ENCODE data around the gene LDHA.
"Not testable (repeated sequence)": the region's sequence is repeated elsewhere in the genome, so short reads cannot be mapped to it uniquely, and the experiment has no call there.

Gene LDHA

DNA sequence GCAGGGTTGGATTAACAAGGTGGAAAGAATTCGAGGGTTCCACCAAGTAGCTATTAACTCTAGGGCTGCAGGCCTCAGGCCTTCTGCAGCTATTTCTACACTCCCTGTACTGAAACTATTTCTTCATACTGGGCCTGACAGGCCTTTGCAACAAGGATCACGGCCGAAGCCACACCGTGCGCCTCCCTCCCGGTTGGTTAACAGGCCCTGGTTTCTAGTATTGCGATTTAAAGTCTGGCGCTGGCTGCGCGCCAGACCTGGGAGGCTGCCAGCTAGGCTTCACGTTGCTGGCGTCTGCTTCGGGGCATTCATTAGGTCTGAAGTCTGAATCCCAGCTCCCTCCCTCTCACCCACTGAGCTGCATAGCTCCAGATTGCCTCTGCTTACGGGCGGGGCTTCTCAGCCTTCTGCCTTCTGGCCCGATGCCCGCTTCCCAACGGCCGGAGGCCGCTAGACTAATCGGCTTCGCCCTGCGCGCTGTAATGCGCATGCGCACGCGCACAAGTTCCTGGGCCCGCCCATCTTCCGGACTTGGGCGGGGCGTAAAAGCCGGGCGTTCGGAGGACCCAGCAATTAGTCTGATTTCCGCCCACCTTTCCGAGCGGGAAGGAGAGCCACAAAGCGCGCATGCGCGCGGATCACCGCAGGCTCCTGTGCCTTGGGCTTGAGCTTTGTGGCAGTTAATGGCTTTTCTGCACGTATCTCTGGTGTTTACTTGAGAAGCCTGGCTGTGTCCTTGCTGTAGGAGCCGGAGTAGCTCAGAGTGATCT is 1.6 kb downstream of the LDHA start:
- Histone ChIP-seq H3K27ac (ENCODE audit: poor library complexity, severe bottlenecking) (peak overlapping the region; percentile 96), H3K4me1 (ENCODE audit: insufficient read depth, poor library complexity, severe bottlenecking) (peaks cover 16% of the 10 kb centered on the region), H3K9me3 (ENCODE audit: severe bottlenecking) (no peaks in the 10 kb centered on the region), H3K27me3 (ENCODE audit: insufficient read depth, poor library complexity, severe bottlenecking) (no peaks in the 10 kb centered on the region), H3K36me3 (ENCODE audit: low read depth) (peaks cover 56% of the 10 kb centered on the region), H3K4me3 (ENCODE audit: severe bottlenecking) (peak overlapping the region; percentile 75)
- peak; percentile 99 for DNase-seq (ENCODE audit: low spot score)
- TF ChIP-seq, protein P1, sequence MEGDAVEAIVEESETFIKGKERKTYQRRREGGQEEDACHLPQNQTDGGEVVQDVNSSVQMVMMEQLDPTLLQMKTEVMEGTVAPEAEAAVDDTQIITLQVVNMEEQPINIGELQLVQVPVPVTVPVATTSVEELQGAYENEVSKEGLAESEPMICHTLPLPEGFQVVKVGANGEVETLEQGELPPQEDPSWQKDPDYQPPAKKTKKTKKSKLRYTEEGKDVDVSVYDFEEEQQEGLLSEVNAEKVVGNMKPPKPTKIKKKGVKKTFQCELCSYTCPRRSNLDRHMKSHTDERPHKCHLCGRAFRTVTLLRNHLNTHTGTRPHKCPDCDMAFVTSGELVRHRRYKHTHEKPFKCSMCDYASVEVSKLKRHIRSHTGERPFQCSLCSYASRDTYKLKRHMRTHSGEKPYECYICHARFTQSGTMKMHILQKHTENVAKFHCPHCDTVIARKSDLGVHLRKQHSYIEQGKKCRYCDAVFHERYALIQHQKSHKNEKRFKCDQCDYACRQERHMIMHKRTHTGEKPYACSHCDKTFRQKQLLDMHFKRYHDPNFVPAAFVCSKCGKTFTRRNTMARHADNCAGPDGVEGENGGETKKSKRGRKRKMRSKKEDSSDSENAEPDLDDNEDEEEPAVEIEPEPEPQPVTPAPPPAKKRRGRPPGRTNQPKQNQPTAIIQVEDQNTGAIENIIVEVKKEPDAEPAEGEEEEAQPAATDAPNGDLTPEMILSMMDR (IDR thresholded peaks at IDR 0.05; ENCODE audit: poor library complexity, severe bottlenecking), result no peak
- ATAC-seq (ENCODE audit: low read depth), result peak; percentile 81

DNA sequence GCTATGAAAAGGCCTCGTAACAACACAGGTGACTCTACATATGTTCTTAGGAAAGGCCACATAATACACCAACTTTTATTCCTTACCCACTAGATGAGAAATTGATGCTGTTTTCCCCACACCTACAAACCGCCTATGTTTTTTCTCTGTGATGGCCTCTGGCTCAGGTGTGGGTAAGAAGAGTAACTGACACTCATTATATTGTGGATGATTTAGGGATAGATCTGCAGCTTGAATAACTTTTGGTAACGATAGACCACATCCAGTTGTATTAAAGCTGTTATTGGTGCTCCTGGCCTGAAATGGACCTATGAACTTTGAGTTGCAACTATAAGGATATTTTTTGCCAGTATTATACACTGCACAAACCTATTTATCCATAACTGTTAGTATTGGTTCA is 3.6 kb downstream of the LDHA start:
- H3K36me3 ChIP-seq (ENCODE audit: low read depth), result peaks cover 76% of the 10 kb centered on the region
- TF ChIP-seq, protein P1 (IDR thresholded peaks at IDR 0.05; ENCODE audit: poor library complexity, severe bottlenecking), result no peak
- no peaks in the 10 kb centered on the region for H3K27me3 ChIP-seq (ENCODE audit: insufficient read depth, poor library complexity, severe bottlenecking)
- H3K4me3 ChIP-seq (ENCODE audit: severe bottlenecking), result no peak overlapping the region
- peak overlapping the region; percentile 96 for H3K27ac ChIP-seq (ENCODE audit: poor library complexity, severe bottlenecking)
- ATAC-seq (ENCODE audit: low read depth), result no peak
- H3K9me3 ChIP-seq (ENCODE audit: severe bottlenecking), result no peaks in the 10 kb centered on the region
- H3K4me1 ChIP-seq (ENCODE audit: insufficient read depth, poor library complexity, severe bottlenecking), result peaks cover 22% of the 10 kb centered on the region
- DNase-seq (ENCODE audit: low spot score), result no peak

DNA sequence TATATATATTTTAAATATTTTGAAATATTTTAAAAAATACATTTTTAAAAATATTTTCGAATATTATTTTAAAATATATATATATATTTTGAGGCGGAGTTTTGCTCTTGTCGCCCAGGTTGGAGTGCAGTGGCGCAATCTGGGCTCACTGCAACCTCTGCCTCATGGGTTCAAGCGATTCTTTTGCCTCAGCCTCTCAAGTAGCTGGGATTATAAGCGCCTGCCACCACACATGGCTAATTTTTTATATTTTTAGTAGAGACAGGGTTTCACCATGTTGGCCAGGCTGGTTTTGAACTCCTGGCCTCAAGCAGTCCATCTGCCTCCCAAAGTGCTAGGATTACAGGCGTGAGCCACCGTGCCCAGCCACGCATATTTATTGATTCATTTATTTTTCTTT is 6.7 kb downstream of the LDHA start:
- Histone ChIP-seq H3K36me3 (ENCODE audit: low read depth) (peaks cover 97% of the 10 kb centered on the region), H3K4me1 (ENCODE audit: insufficient read depth, poor library complexity, severe bottlenecking) (peaks cover 30% of the 10 kb centered on the region), H3K27ac (ENCODE audit: poor library complexity, severe bottlenecking) (peak overlapping the region; percentile 96)
- not testable (repeated sequence) for H3K27me3 ChIP-seq (ENCODE audit: insufficient read depth, poor library complexity, severe bottlenecking); DNase-seq (ENCODE audit: low spot score); H3K4me3 ChIP-seq (ENCODE audit: severe bottlenecking); H3K9me3 ChIP-seq (ENCODE audit: severe bottlenecking); ATAC-seq (ENCODE audit: low read depth)

DNA sequence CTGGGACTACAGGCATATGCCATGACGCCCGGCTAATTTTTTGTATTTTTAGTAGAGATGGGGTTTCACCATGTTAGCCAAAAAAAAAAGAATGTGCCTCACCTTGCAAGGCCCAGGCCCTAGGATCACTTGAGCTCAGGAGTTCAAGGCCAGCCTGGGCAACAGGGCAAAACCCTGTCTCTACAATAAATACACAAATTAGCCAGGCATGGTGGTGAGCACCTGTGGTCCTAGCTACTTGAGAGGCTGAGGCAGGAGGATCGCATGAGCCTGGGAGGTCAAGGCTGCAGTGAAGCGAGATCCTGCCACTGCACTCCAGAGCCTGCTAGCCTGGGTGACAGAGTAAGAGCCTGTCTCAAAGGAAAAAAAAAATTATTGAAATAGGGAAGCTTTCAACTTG is 9.7 kb downstream of the LDHA start:
- no peak for DNase-seq (ENCODE audit: low spot score)
- Histone ChIP-seq H3K27me3 (ENCODE audit: insufficient read depth, poor library complexity, severe bottlenecking) (no peaks in the 10 kb centered on the region), H3K4me3 (ENCODE audit: severe bottlenecking) (no peak overlapping the region), H3K9me3 (ENCODE audit: severe bottlenecking) (no peaks in the 10 kb centered on the region), H3K27ac (ENCODE audit: poor library complexity, severe bottlenecking) (peak overlapping the region; percentile 96), H3K4me1 (ENCODE audit: insufficient read depth, poor library complexity, severe bottlenecking) (peaks cover 34% of the 10 kb centered on the region), H3K36me3 (ENCODE audit: low read depth) (peaks cover 98% of the 10 kb centered on the region)
- TF ChIP-seq, protein P1 (IDR thresholded peaks at IDR 0.05; ENCODE audit: poor library complexity, severe bottlenecking), result no peak
- no peak for ATAC-seq (ENCODE audit: low read depth)

DNA sequence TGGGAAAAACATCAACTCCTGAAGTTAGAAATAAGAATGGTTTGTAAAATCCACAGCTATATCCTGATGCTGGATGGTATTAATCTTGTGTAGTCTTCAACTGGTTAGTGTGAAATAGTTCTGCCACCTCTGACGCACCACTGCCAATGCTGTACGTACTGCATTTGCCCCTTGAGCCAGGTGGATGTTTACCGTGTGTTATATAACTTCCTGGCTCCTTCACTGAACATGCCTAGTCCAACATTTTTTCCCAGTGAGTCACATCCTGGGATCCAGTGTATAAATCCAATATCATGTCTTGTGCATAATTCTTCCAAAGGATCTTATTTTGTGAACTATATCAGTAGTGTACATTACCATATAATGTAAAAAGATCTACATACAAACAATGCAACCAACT is 13.0 kb downstream of the LDHA start:
- H3K4me1 ChIP-seq (ENCODE audit: insufficient read depth, poor library complexity, severe bottlenecking), result peaks cover 34% of the 10 kb centered on the region
- peak overlapping the region; percentile 96 for H3K27ac ChIP-seq (ENCODE audit: poor library complexity, severe bottlenecking)
- peak; percentile 71 for DNase-seq (ENCODE audit: low spot score)
- ATAC-seq (ENCODE audit: low read depth), result peak; percentile 77
- H3K9me3 ChIP-seq (ENCODE audit: severe bottlenecking); H3K27me3 ChIP-seq (ENCODE audit: insufficient read depth, poor library complexity, severe bottlenecking); H3K4me3 ChIP-seq (ENCODE audit: severe bottlenecking): not testable (repeated sequence)
- H3K36me3 ChIP-seq (ENCODE audit: low read depth), result peaks cover 64% of the 10 kb centered on the region

Measured in RWPE2 (cell line).